Measurements from ENCODE around the gene HSPA12B. TPM values are rescaled to one million over a fixed set of nuclear protein-coding genes. Genes with fewer than 3 reads are reported as not detected.
A peak's percentile ranks its signal among the peaks of the same experiment; 100 is the strongest.

HSPA12B gene
- total RNA-seq, 2 donors from 2014 or later: 3.9 to 9.4 TPM

- no peak for DNase-seq (ENCODE audit: low spot score)
- Histone ChIP-seq H3K27ac (peak overlapping the region; percentile 42 to 44), H3K4me3 (no peak overlapping the region), H3K9me3 (no peaks in the 10 kb centered on the region), H3K27me3 (replicated peaks; ENCODE audit: insufficient read depth) (no peaks in the 10 kb centered on the region), H3K4me1 (replicated peaks) (peaks cover 22% of the 10 kb centered on the region), H3K36me3 (no peaks in the 10 kb centered on the region)
- TF ChIP-seq POLR2A (IDR thresholded peaks at IDR 0.05) (no peak), POLR2AphosphoS5 (IDR thresholded peaks at IDR 0.05) (no peak), CTCF (IDR thresholded peaks at IDR 0.05) (no peak)
- intact Hi-C loops (cut with DNase I): no loop called here
- 58% methylated on average over 10 of the region's 10 CpGs for WGBS
These were observed 51.2 kb downstream of the HSPA12B start for GRCh38 chr20:3783511-3784195.

- Histone ChIP-seq H3K36me3 (no peaks in the 10 kb centered on the region), H3K27ac (no peak overlapping the region), H3K4me3 (no peak overlapping the region), H3K4me1 (replicated peaks) (peaks cover 22% of the 10 kb centered on the region), H3K27me3 (replicated peaks; ENCODE audit: insufficient read depth) (no peaks in the 10 kb centered on the region), H3K9me3 (no peaks in the 10 kb centered on the region)
- WGBS: 79% methylated on average over 14 of the region's 17 CpGs
- DNase-seq (ENCODE audit: low spot score): no peak
- intact Hi-C loops (cut with DNase I): no loop called here
- TF ChIP-seq CTCF (IDR thresholded peaks at IDR 0.05): no peak
- no peak for TF ChIP-seq POLR2A (IDR thresholded peaks at IDR 0.05)
- TF ChIP-seq POLR2AphosphoS5 (IDR thresholded peaks at IDR 0.05): no peak
These were observed 51.9 kb downstream of the HSPA12B start for GRCh38 chr20:3784216-3784853.

- WGBS: 71% methylated on average over 6 of the region's 6 CpGs
- Histone ChIP-seq H3K4me3 (peak overlapping the region in 1 of 2 donors; percentile 53), H3K4me1 (replicated peaks) (peaks cover 22% of the 10 kb centered on the region)
These were observed 52.4 kb downstream of the HSPA12B start for GRCh38 chr20:3784863-3785239.

GRCh38 chr20:3785240-3786125 lies 53.0 kb downstream of the HSPA12B start:
- peak overlapping the region; percentile 67 to 69 for H3K27ac ChIP-seq

More at GRCh38 chr20:3784863-3785239, 52.4 kb downstream of the HSPA12B start:
- DNase-seq (ENCODE audit: low spot score): no peak
- Histone ChIP-seq H3K27ac (no peak overlapping the region), H3K27me3 (replicated peaks; ENCODE audit: insufficient read depth) (no peaks in the 10 kb centered on the region), H3K9me3 (no peaks in the 10 kb centered on the region), H3K36me3 (no peaks in the 10 kb centered on the region)
- intact Hi-C loops (cut with DNase I): no loop called here
- TF ChIP-seq POLR2A (IDR thresholded peaks at IDR 0.05): no peak
- TF ChIP-seq POLR2AphosphoS5 (IDR thresholded peaks at IDR 0.05): no peak
- TF ChIP-seq CTCF (IDR thresholded peaks at IDR 0.05): no peak

More at GRCh38 chr20:3785240-3786125, 53.0 kb downstream of the HSPA12B start:
- intact Hi-C loops (cut with DNase I): loop anchor here (1.0 kb wide), 1 partner anchor 35 kb away; the partner anchor contains the start of gene AP5S1
- Histone ChIP-seq H3K36me3 (no peaks in the 10 kb centered on the region), H3K9me3 (no peaks in the 10 kb centered on the region), H3K4me3 (peak overlapping the region; percentile 53), H3K4me1 (replicated peaks) (peaks cover 22% of the 10 kb centered on the region), H3K27me3 (replicated peaks; ENCODE audit: insufficient read depth) (no peaks in the 10 kb centered on the region)
- TF ChIP-seq POLR2AphosphoS5 (IDR thresholded peaks at IDR 0.05): no peak
- no peak for TF ChIP-seq POLR2A (IDR thresholded peaks at IDR 0.05)
- no peak for TF ChIP-seq CTCF (IDR thresholded peaks at IDR 0.05)
- WGBS: 45% methylated on average over 44 of the region's 79 CpGs
- no peak for DNase-seq (ENCODE audit: low spot score)

All from prostate gland (tissue), 2 donors.